ENCODE results near the gene TTC8.

DNA sequence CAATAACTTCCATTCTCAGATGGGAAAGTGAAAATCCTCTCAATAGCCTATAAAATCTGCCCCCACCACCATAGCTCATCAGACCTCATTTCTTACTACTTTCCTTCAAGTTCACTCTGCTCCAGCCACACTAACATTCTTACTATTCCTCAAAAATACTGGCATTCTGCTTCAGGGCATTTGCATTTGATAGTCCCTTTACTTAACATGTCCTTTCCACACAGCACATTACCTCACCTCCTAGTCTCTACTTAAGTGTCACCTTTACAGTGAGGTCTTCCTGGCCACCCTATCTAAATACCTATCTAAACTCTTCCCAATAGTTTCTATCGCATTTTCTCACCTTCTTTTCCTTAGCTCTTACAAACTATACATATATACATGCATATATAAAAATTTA is 38.5 kb upstream of the TTC8 start:
- TF ChIP-seq EZH2 (optimal IDR thresholded peaks at IDR 0.05; ENCODE audit: low read depth, low read length) (no peak), EZH2phosphoT487 (IDR thresholded peaks at IDR 0.05; ENCODE audit: low read length) (no peak)
- TF ChIP-seq, protein P1, sequence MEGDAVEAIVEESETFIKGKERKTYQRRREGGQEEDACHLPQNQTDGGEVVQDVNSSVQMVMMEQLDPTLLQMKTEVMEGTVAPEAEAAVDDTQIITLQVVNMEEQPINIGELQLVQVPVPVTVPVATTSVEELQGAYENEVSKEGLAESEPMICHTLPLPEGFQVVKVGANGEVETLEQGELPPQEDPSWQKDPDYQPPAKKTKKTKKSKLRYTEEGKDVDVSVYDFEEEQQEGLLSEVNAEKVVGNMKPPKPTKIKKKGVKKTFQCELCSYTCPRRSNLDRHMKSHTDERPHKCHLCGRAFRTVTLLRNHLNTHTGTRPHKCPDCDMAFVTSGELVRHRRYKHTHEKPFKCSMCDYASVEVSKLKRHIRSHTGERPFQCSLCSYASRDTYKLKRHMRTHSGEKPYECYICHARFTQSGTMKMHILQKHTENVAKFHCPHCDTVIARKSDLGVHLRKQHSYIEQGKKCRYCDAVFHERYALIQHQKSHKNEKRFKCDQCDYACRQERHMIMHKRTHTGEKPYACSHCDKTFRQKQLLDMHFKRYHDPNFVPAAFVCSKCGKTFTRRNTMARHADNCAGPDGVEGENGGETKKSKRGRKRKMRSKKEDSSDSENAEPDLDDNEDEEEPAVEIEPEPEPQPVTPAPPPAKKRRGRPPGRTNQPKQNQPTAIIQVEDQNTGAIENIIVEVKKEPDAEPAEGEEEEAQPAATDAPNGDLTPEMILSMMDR (IDR thresholded peaks at IDR 0.05; ENCODE audit: low read length), result no peak

Measured in MM.1S (cell line).